ENCODE results near the gene ZFPM1.
A peak's percentile ranks its signal among the peaks of the same experiment; 100 is the strongest.

Gene ZFPM1

DNA sequence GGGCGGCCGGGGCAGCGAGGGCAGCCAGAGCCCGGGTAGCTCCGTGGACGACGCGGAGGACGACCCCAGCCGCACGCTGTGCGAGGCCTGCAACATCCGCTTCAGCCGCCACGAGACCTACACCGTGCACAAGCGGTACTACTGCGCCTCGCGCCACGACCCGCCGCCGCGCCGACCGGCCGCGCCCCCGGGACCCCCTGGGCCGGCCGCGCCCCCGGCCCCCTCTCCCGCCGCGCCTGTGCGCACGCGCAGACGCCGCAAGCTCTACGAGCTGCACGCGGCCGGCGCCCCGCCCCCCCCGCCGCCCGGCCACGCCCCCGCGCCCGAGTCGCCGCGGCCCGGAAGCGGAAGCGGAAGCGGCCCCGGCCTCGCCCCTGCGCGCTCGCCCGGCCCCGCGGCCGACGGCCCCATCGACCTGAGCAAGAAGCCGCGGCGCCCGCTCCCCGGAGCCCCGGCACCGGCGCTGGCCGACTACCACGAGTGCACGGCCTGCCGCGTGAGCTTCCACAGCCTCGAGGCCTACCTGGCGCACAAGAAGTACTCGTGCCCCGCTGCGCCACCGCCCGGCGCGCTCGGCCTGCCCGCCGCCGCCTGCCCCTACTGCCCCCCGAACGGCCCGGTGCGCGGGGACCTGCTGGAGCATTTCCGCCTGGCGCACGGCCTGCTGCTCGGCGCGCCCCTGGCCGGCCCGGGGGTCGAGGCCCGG lies 81.0 kb downstream of the ZFPM1 start:
- peak; percentile 96 for DNase-seq (ENCODE audit: extremely low spot score)
- TF ChIP-seq, protein P1, sequence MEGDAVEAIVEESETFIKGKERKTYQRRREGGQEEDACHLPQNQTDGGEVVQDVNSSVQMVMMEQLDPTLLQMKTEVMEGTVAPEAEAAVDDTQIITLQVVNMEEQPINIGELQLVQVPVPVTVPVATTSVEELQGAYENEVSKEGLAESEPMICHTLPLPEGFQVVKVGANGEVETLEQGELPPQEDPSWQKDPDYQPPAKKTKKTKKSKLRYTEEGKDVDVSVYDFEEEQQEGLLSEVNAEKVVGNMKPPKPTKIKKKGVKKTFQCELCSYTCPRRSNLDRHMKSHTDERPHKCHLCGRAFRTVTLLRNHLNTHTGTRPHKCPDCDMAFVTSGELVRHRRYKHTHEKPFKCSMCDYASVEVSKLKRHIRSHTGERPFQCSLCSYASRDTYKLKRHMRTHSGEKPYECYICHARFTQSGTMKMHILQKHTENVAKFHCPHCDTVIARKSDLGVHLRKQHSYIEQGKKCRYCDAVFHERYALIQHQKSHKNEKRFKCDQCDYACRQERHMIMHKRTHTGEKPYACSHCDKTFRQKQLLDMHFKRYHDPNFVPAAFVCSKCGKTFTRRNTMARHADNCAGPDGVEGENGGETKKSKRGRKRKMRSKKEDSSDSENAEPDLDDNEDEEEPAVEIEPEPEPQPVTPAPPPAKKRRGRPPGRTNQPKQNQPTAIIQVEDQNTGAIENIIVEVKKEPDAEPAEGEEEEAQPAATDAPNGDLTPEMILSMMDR (IDR thresholded peaks at IDR 0.05; ENCODE audit: control extremely low read depth, extremely low read depth, low read depth, missing control alignments): no peak
- CTCF ChIA-PET: interaction anchor here (0.9 kb wide), 1 partner anchor 96 kb away, joined by 3 read pairs; no protein-coding TSS in a partner anchor
- POLR2A ChIA-PET: no interaction called here

DNA sequence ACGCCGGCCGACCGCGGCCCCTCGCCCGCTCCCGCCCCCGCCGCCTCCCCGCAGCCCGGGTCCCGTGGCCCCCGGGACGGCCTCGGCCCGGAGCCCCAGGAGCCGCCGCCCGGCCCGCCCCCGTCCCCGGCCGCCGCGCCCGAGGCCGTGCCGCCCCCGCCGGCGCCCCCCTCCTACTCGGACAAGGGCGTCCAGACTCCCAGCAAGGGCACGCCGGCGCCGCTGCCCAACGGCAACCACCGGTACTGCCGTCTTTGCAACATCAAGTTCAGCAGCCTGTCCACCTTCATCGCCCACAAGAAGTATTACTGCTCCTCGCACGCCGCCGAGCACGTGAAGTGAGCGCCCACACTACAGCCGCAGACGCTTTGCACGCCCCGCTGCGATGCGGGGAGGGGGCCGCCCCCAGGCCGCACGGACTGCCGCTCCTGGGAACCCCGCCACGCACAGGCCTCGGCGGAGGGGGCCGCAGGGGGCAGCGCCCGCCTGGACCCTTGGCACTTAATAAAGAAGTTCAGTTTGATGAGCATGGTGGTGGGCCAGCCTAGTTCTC lies 81.6 kb downstream of the ZFPM1 start:
- ChIA-PET CTCF (interaction anchor here (0.9 kb wide), 1 partner anchor 97 kb away, joined by 3 read pairs; no protein-coding TSS in a partner anchor), POLR2A (no interaction called here)
- DNase-seq (ENCODE audit: extremely low spot score): peak; percentile 63
- TF ChIP-seq, protein P1 (IDR thresholded peaks at IDR 0.05; ENCODE audit: control extremely low read depth, extremely low read depth, low read depth, missing control alignments): no peak

DNA sequence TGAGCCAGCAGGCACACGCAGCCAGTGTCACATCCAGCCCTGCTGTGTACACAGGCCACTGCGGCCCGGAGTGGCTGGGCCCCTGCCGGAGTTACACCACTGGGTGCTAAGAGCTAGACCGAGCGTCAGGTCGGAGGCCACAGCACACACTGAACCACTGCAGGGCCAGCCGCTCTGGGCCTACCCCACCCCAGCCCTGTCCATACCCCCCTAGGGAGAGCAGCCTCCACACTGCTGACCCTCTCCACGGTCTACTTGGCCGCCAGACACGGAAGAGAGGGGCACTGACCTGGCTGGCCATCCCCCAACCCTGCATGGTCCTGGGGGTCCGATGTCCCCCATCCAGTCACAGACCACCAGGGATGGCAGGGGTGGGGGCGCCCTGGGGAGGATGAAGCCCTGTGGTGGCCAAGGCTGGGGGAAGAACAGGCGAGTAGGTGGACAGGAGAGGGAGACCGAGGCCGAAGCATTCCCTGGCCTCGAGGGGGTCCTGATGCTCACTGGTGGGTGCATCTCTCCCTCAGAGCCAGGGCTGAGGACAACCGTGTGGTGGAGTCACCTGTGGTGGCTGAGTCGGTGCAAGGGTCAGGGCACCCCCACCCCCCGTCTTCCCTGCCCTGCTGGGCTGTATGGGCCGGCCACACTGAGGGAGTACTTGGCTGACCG lies 82.2 kb downstream of the ZFPM1 start:
- ChIA-PET POLR2A (no interaction called here), CTCF (interaction anchor here (0.8 to 1.4 kb wide), 3 partner anchors 11 to 31 kb away, joined by 3 to 4 read pairs (median 3); no protein-coding TSS in a partner anchor)
- TF ChIP-seq, protein P1 (IDR thresholded peaks at IDR 0.05; ENCODE audit: control extremely low read depth, extremely low read depth, low read depth, missing control alignments): no peak
- no peak for DNase-seq (ENCODE audit: extremely low spot score)

DNA sequence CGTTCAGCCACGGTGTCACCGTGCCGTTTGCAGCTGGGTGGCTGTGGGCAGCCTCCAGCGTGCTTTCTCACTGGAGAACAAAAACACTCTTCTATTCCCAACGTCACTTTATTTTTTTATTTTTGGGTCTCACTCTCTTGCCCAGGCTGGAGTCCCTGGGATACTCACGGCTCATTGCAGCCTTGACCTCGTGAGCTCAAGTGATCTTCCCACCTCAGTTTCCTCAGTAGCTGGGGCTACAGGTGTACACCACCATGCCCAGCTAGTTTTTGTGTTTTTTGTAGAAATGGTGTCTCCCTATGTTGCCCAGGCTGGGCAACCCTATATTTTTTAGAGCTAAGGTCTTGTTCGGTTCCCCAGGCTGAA lies 82.8 kb downstream of the ZFPM1 start:
- ChIA-PET POLR2A (no interaction called here), CTCF (interaction anchor here (0.8 to 1.4 kb wide), 4 partner anchors 10 to 30 kb away, joined by 3 to 4 read pairs (median 4); no protein-coding TSS in a partner anchor)
- TF ChIP-seq, protein P1 (IDR thresholded peaks at IDR 0.05; ENCODE audit: control extremely low read depth, extremely low read depth, low read depth, missing control alignments): no peak
- no peak for DNase-seq (ENCODE audit: extremely low spot score)

DNA sequence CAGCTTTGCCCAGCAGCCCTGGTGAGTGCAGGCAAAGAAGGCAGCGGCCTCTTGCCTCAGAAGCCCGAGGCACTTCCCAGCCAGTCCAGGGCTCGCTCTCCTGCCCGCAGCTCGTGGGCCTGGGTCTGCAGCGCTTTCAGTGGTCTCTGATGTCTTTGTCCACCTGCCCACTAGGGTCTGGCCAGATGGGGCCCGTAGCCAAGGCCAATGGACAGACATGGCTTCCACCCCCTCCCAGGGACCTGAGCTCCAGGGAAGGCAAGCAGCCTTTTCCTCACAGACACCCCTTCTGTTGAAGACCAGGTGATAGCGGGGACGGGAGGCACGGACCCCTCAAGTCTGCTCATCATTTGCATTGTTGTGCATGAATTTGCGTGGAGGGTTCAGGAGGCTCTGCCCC lies 83.4 kb downstream of the ZFPM1 start:
- TF ChIP-seq, protein P1 (IDR thresholded peaks at IDR 0.05; ENCODE audit: control extremely low read depth, extremely low read depth, low read depth, missing control alignments): no peak
- ChIA-PET CTCF (interaction anchor here (0.8 to 1.4 kb wide), 4 partner anchors 10 to 30 kb away, joined by 3 to 4 read pairs (median 4); no protein-coding TSS in a partner anchor), POLR2A (no interaction called here)
- no peak for DNase-seq (ENCODE audit: extremely low spot score)

DNA sequence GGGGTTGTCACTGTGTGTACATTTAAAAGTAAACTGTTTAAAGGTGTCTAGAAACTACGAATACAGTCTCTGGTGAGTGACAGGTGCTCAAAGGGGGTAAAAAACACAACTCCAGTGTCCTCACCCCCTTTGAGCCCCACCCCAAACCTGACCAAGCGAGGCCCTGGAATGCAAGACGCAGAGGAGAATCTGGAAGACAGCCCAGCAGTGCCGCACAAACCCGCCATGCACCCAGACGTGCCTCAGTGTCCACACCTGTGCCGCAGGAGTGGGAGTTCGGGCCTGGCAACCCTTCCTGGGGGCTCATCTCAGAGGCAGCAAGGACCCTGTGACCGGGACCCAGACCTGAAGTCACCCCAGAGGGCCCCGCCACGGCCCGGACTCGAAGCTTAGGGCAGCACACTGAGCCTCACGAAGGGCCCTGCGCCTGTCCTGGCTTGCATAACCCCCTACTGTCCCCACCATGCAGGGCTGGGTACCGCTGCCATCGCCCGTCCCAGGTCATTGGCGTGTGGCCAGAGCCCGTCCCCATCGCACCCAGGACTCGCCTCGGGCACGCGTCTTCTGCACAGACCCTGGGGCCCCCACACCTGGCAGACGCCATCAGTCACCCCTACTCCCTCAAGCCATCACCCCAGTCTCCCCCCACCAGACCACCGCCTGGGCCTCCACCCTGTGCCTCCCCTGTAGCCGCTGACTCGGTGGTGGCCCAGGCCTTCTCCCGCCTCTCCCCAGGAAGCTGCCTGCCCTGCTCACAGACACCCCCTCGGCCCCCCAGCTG lies 84.1 kb downstream of the ZFPM1 start:
- ChIA-PET POLR2A (no interaction called here), CTCF (interaction anchor here (1.1 kb wide), 1 partner anchor 24 kb away, joined by 4 read pairs; no protein-coding TSS in a partner anchor)

More for the DNA sequence above, 84.1 kb downstream of the ZFPM1 start:
- TF ChIP-seq, protein P1 (IDR thresholded peaks at IDR 0.05; ENCODE audit: control extremely low read depth, extremely low read depth, low read depth, missing control alignments): no peak
- DNase-seq (ENCODE audit: extremely low spot score): no peak
